ENCODE measurements around the gene ABCC4. TPM values are rescaled to one million over a fixed set of nuclear protein-coding genes. Genes with fewer than 3 reads are reported as not detected.

The ABCC4 gene
- total RNA-seq, 1 experiment from 2014 or later, result 32.3 TPM

GRCh38 chr13:95035311-95036109, 265.7 kb downstream of the ABCC4 start:
- Histone ChIP-seq H3K36me3 (ENCODE audit: insufficient read depth, low read length) (no peaks in the 10 kb centered on the region; the same call in 1 of the 2 replicates), H3K27me3 (ENCODE audit: low read length) (no peaks in the 10 kb centered on the region), H3K9ac (ENCODE audit: low read length) (no peak overlapping the region), H3K4me1 (ENCODE audit: low read length) (no peaks in the 10 kb centered on the region), H3K27ac (ENCODE audit: low read length) (no peak overlapping the region), H3K4me2 (ENCODE audit: low read depth, low read length, poor library complexity, severe bottlenecking) (no peak overlapping the region), H3K79me2 (ENCODE audit: low read length) (no peaks in the 10 kb centered on the region), H3K9me2 (replicated peaks; ENCODE audit: insufficient read depth, low read length) (no peaks in the 10 kb centered on the region), H4K20me1 (ENCODE audit: insufficient read depth, low read depth, low read length) (no peaks in the 10 kb centered on the region), H3K4me3 (ENCODE audit: low read length) (no peak overlapping the region), H2AFZ (ENCODE audit: low read length) (no peak overlapping the region), H3K9me3 (ENCODE audit: low read length) (no peaks in the 10 kb centered on the region)
- no peak for DNase-seq

GRCh38 chr13:95033890-95034289, 267.4 kb downstream of the ABCC4 start:
- Histone ChIP-seq H2AFZ (ENCODE audit: low read length) (no peak overlapping the region), H3K4me2 (ENCODE audit: low read depth, low read length, poor library complexity, severe bottlenecking) (no peak overlapping the region), H3K27me3 (ENCODE audit: low read length) (no peaks in the 10 kb centered on the region), H3K9me3 (ENCODE audit: low read length) (no peaks in the 10 kb centered on the region), H3K27ac (ENCODE audit: low read length) (no peak overlapping the region), H3K4me3 (ENCODE audit: low read length) (no peak overlapping the region), H3K9ac (ENCODE audit: low read length) (no peak overlapping the region), H4K20me1 (ENCODE audit: insufficient read depth, low read depth, low read length) (no peaks in the 10 kb centered on the region), H3K36me3 (ENCODE audit: insufficient read depth, low read length) (no peaks in the 10 kb centered on the region), H3K79me2 (ENCODE audit: low read length) (no peaks in the 10 kb centered on the region), H3K9me2 (replicated peaks; ENCODE audit: insufficient read depth, low read length) (no peaks in the 10 kb centered on the region), H3K4me1 (ENCODE audit: low read length) (no peaks in the 10 kb centered on the region)
- no peak for DNase-seq

GRCh38 chr13:95032121-95032520, 269.1 kb downstream of the ABCC4 start:
- H2AFZ ChIP-seq (ENCODE audit: low read length), result no peak overlapping the region
- H3K27me3 ChIP-seq (ENCODE audit: low read length), result no peaks in the 10 kb centered on the region
- no peak for DNase-seq
- H3K4me3 ChIP-seq (ENCODE audit: low read length), result no peak overlapping the region
- H3K9me3 ChIP-seq (ENCODE audit: low read length), result no peaks in the 10 kb centered on the region
- H3K36me3 ChIP-seq (ENCODE audit: insufficient read depth, low read length), result no peaks in the 10 kb centered on the region
- no peaks in the 10 kb centered on the region for H4K20me1 ChIP-seq (ENCODE audit: insufficient read depth, low read depth, low read length)
- H3K4me2 ChIP-seq (ENCODE audit: low read depth, low read length, poor library complexity, severe bottlenecking), result no peak overlapping the region
- H3K4me1 ChIP-seq (ENCODE audit: low read length), result no peaks in the 10 kb centered on the region
- no peaks in the 10 kb centered on the region for H3K79me2 ChIP-seq (ENCODE audit: low read length)
- no peak overlapping the region for H3K9ac ChIP-seq (ENCODE audit: low read length)
- no peaks in the 10 kb centered on the region for H3K9me2 ChIP-seq (replicated peaks; ENCODE audit: insufficient read depth, low read length)
- H3K27ac ChIP-seq (ENCODE audit: low read length), result no peak overlapping the region

GRCh38 chr13:95030821-95031343, 270.4 kb downstream of the ABCC4 start:
- H3K9me2 ChIP-seq (replicated peaks; ENCODE audit: insufficient read depth, low read length), result no peaks in the 10 kb centered on the region

GRCh38 chr13:95027638-95028037, 273.6 kb downstream of the ABCC4 start:
- DNase-seq, result no peak
- no peak overlapping the region for H3K4me2 ChIP-seq (ENCODE audit: low read depth, low read length, poor library complexity, severe bottlenecking)
- H3K4me3 ChIP-seq (ENCODE audit: low read length), result no peak overlapping the region
- no peaks in the 10 kb centered on the region for H3K27me3 ChIP-seq (ENCODE audit: low read length)
- H3K27ac ChIP-seq (ENCODE audit: low read length), result no peak overlapping the region
- no peaks in the 10 kb centered on the region for H3K9me2 ChIP-seq (replicated peaks; ENCODE audit: insufficient read depth, low read length)
- H3K36me3 ChIP-seq (ENCODE audit: insufficient read depth, low read length), result no peaks in the 10 kb centered on the region
- no peaks in the 10 kb centered on the region for H3K4me1 ChIP-seq (ENCODE audit: low read length)
- no peaks in the 10 kb centered on the region for H4K20me1 ChIP-seq (ENCODE audit: insufficient read depth, low read depth, low read length)
- no peaks in the 10 kb centered on the region for H3K9me3 ChIP-seq (ENCODE audit: low read length)
- H3K79me2 ChIP-seq (ENCODE audit: low read length), result no peaks in the 10 kb centered on the region
- no peak overlapping the region for H3K9ac ChIP-seq (ENCODE audit: low read length)
- no peak overlapping the region for H2AFZ ChIP-seq (ENCODE audit: low read length)

More at GRCh38 chr13:95030821-95031343, 270.4 kb downstream of the ABCC4 start:
- no peaks in the 10 kb centered on the region for H3K9me3 ChIP-seq (ENCODE audit: low read length)
- no peak overlapping the region for H3K9ac ChIP-seq (ENCODE audit: low read length)
- DNase-seq, result no peak
- no peaks in the 10 kb centered on the region for H3K79me2 ChIP-seq (ENCODE audit: low read length)
- no peak overlapping the region for H3K4me2 ChIP-seq (ENCODE audit: low read depth, low read length, poor library complexity, severe bottlenecking)
- no peaks in the 10 kb centered on the region for H4K20me1 ChIP-seq (ENCODE audit: insufficient read depth, low read depth, low read length)
- H3K27ac ChIP-seq (ENCODE audit: low read length), result no peak overlapping the region
- H3K36me3 ChIP-seq (ENCODE audit: insufficient read depth, low read length), result no peaks in the 10 kb centered on the region
- no peaks in the 10 kb centered on the region for H3K4me1 ChIP-seq (ENCODE audit: low read length)
- H3K27me3 ChIP-seq (ENCODE audit: low read length), result no peaks in the 10 kb centered on the region
- no peak overlapping the region for H2AFZ ChIP-seq (ENCODE audit: low read length)
- no peak overlapping the region for H3K4me3 ChIP-seq (ENCODE audit: low read length)

GRCh38 chr13:95025116-95025515, 276.1 kb downstream of the ABCC4 start:
- H3K4me1 ChIP-seq (ENCODE audit: low read length), result no peaks in the 10 kb centered on the region
- no peak overlapping the region for H2AFZ ChIP-seq (ENCODE audit: low read length)
- H3K9me2 ChIP-seq (replicated peaks; ENCODE audit: insufficient read depth, low read length), result no peaks in the 10 kb centered on the region
- no peak for DNase-seq
- no peaks in the 10 kb centered on the region for H3K79me2 ChIP-seq (ENCODE audit: low read length)
- H3K9ac ChIP-seq (ENCODE audit: low read length), result no peak overlapping the region
- no peak overlapping the region for H3K4me3 ChIP-seq (ENCODE audit: low read length)
- H3K27ac ChIP-seq (ENCODE audit: low read length), result no peak overlapping the region
- H3K9me3 ChIP-seq (ENCODE audit: low read length), result no peaks in the 10 kb centered on the region
- no peak overlapping the region for H3K4me2 ChIP-seq (ENCODE audit: low read depth, low read length, poor library complexity, severe bottlenecking)
- no peaks in the 10 kb centered on the region for H4K20me1 ChIP-seq (ENCODE audit: insufficient read depth, low read depth, low read length)
- H3K27me3 ChIP-seq (ENCODE audit: low read length), result no peaks in the 10 kb centered on the region
- no peaks in the 10 kb centered on the region for H3K36me3 ChIP-seq (ENCODE audit: insufficient read depth, low read length)

- no peak overlapping the region for H3K9ac ChIP-seq (ENCODE audit: low read length)
- H3K27me3 ChIP-seq (ENCODE audit: low read length), result no peaks in the 10 kb centered on the region
- H3K4me1 ChIP-seq (ENCODE audit: low read length), result no peaks in the 10 kb centered on the region
- H4K20me1 ChIP-seq (ENCODE audit: insufficient read depth, low read depth, low read length), result no peaks in the 10 kb centered on the region
- H3K4me2 ChIP-seq (ENCODE audit: low read depth, low read length, poor library complexity, severe bottlenecking), result no peak overlapping the region
- H3K4me3 ChIP-seq (ENCODE audit: low read length), result no peak overlapping the region
- no peak overlapping the region for H3K27ac ChIP-seq (ENCODE audit: low read length)
- no peaks in the 10 kb centered on the region for H3K9me2 ChIP-seq (replicated peaks; ENCODE audit: insufficient read depth, low read length)
- H3K79me2 ChIP-seq (ENCODE audit: low read length), result no peaks in the 10 kb centered on the region
- no peak overlapping the region for H2AFZ ChIP-seq (ENCODE audit: low read length)
- no peaks in the 10 kb centered on the region for H3K9me3 ChIP-seq (ENCODE audit: low read length)
- no peak for DNase-seq
- H3K36me3 ChIP-seq (ENCODE audit: insufficient read depth, low read length), result no peaks in the 10 kb centered on the region
These were observed 277.8 kb downstream of the ABCC4 start for GRCh38 chr13:95023405-95023804.

- Histone ChIP-seq H3K27me3 (ENCODE audit: low read length) (no peaks in the 10 kb centered on the region), H2AFZ (ENCODE audit: low read length) (no peak overlapping the region), H3K9me3 (ENCODE audit: low read length) (no peaks in the 10 kb centered on the region), H4K20me1 (ENCODE audit: insufficient read depth, low read depth, low read length) (no peaks in the 10 kb centered on the region), H3K9ac (ENCODE audit: low read length) (no peak overlapping the region), H3K4me2 (ENCODE audit: low read depth, low read length, poor library complexity, severe bottlenecking) (no peak overlapping the region), H3K36me3 (ENCODE audit: insufficient read depth, low read length) (no peaks in the 10 kb centered on the region), H3K4me3 (ENCODE audit: low read length) (no peak overlapping the region), H3K4me1 (ENCODE audit: low read length) (no peaks in the 10 kb centered on the region), H3K79me2 (ENCODE audit: low read length) (no peaks in the 10 kb centered on the region), H3K27ac (ENCODE audit: low read length) (no peak overlapping the region), H3K9me2 (replicated peaks; ENCODE audit: insufficient read depth, low read length) (no peaks in the 10 kb centered on the region)
- DNase-seq, result no peak
These were observed 280.8 kb downstream of the ABCC4 start for GRCh38 chr13:95020298-95020987.

All from Karpas-422 (cell line).